GDM1 (cell line): Measurements from ENCODE around the gene NUDT13.

Experiments used
- DNase-seq: peaks from one replicate; lab custom pipeline; 2025; lab: John Stamatoyannopoulos, UW

The NUDT13 gene

DNA sequence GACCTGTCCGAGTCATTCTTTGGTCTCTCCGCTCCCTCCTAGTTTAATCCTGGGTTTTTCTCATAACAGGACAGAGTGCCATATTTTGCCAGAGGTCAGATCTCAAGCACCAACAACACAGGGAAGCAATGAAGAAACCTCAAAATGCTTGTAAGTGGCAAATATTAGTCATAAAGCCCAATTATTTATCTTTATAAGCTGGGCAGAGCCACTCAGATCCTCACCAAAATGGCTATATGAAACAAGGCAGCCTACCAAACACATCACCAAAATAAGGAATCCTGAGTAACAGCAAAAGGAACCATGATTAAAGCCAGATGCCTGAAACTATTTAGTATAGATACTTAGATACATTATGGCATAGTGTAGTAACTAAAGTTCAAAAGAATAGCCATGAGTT lies 52.8 kb downstream of the NUDT13 start:
- DNase-seq = no peak

- DNase-seq = no peak
These were observed 56.7 kb downstream of the NUDT13 start for GRCh38 chr10:73166972-73167371.

DNA sequence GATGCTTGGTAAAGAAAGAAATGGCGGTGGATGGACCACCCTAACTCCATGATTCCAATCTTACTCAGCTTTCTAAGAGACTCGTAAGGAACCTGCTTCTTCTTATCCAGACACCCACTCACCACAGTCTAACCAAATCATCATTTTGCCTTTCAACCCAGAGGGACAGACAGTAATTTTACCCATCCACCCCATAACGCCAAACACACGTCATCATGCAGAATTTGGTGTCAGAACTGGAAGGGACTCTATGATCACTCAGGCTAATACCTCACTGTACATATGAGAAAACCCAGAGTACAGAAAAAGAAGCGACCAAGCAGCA lies 57.2 kb downstream of the NUDT13 start:
- DNase-seq = no peak

DNA sequence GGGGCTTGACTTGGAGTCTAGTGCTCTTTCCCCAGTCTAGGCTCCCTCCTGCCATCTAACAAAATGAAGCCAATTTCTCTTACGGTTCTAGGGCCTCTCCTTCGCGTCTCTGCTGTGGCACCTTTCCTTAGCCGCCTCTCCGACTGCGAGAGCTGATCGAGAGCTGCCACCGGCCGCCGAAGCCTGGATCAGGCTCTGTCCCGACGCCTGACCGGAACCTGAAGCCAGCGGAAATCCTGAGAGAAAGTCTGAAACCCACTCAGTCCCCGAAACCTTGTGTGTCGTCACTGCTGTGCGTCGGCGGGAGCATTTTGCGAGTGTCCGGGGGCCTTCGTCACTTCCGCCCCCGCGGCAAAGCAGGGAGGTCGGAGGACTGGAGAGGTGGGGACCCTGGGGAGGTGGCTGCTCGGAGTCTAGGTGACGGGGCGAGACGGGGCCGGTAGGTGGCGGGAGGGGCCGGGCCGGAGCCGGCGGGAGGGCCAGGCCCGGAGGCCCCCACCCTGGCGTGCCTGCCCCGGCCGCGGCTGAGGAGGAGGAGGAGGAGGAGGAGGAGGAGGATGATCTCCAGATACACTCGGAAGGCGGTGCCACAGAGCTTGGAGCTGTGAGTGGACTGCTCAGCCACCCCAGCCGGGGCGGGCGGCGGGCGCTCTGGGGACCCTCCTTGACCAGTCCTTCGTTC lies 57.7 kb downstream of the NUDT13 start, which contains the start of the genes ECD and FAM149B1:
TSS of gene ECD (minus strand) at position 226 of the 682 bp plus-strand sequence. CDS start 4,071 bp downstream, outside the sequence.
TSS of gene FAM149B1 (plus strand) at position 337 of the 682 bp plus-strand sequence. CDS start at position 558, 221 bp downstream.
- peak; percentile 87 for DNase-seq

DNA sequence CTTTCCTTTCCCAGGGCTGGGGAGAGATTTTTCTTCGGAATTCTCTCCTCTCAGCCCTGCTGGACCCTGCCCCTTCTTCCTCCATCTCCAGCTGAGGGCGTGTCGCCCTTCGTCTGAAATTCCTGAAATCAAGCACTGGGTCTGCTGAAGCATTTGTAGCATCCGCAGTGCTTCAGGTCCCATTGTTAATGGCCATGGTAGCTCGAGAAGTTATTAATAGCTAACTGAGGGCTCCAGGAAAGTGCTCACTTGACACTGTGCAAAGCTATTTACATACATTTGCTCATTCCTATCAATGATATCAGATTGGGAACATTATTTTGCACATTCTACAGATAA lies 58.2 kb downstream of the NUDT13 start:
- no peak for DNase-seq

DNA sequence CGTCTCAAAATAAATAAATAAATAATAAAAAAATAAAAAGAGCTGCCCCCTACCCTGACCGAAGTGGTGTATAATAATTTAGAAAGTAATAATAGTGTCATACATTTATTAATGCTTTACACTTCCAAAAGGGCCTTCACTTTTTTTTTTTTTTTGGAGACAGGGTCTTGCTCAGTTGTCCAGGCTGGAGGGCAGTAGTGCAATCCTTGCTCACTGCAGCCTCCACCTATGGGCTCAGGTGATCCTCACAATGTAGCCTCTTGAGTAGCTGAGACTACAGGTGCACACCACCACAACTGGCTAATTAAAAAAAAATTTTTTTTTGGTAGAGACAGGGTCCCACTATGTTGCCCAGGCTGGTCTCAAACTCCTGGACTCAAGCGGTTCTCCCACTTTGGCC lies 59.1 kb downstream of the NUDT13 start:
- DNase-seq = no peak

DNA sequence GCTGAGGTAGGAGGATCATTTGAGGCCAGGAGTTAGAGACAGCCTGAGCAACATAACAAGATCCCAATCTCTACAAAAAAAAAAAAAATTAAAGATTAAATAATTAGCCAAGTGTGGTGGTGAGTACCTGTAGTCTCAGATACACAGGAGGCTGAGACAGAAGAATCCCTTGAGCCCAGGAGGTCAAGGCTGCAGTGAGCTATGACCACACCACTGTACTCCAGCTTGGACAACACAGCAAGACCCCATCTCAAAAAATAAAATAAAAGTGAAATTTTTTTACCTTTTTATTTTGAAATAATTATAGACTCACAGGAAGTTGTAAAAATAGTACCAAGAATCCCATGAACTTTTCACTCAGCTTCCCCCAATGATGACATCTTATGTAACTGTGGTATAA lies 62.6 kb downstream of the NUDT13 start:
- DNase-seq = no peak

DNA sequence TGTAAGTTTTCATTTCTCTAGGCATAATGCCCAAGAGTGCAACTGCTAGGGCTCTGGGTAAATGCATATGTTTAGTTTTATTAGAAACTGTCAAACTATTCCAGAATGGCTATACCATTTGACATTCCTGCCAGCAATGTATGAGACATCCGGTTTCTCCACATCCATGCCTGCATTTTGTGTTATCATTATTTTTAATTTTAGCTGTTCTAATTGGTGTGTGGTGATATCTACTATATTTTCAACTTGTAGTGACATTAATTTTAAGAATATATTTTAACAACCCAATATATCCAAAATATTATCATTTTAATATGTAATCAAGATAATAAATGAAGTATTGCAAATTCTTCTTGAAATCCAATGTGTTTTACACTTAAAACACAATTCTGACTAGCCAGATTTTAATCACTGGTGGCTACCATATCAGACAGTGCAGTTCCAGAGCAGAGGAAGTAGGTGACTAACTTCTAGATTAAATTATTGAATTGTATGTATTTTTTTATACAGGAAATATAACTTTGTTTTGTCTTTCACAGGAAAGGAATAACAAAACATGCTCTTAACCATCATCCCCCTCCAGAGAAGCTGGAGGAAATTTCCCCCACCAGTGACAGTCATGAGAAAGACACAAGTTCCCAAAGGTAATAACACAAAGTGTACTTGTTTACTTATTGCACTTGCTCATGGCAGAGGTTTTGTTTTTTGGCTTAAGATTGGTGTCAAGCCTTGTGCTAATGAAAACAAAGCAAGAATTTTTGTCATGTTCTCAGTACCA lies 64.1 kb downstream of the NUDT13 start:
- no peak for DNase-seq
